ENCODE data around the gene SGSM2. TPM values are rescaled to one million over a fixed set of nuclear protein-coding genes. Genes with fewer than 3 reads are reported as not detected.

SGSM2 gene
- total and polyA plus RNA-seq, 2 of the 13 experiments (the other 11 are each of a cell fraction or from before 2014, with no cell fraction given), result 30.4 to 51.3 TPM

GRCh38 chr17:2399572-2400473 is 62.5 kb downstream of the SGSM2 start (continued):
- TF ChIP-seq ZNF230 (CRISPR knock-in tag; IDR thresholded peaks at IDR 0.05), result peak; percentile 59; the same call in 1 of the 2 replicates
- TF ChIP-seq ZNF205 (CRISPR knock-in tag; IDR thresholded peaks at IDR 0.05), result no peak; the same call in 1 of the 2 replicates
- no peak for TF ChIP-seq NR3C1 (CRISPR knock-in tag; IDR thresholded peaks at IDR 0.05)
- no peak for TF ChIP-seq PPARG (CRISPR knock-in tag; conservative IDR thresholded peaks at IDR 0.05)
- TF ChIP-seq ZBTB37 (CRISPR knock-in tag; IDR thresholded peaks at IDR 0.05), result no peak
- peak; percentile 49; the same call in 1 of the 2 replicates for TF ChIP-seq IRF2 (CRISPR knock-in tag; IDR thresholded peaks at IDR 0.05)
- no peak for TF ChIP-seq CBX2 (IDR thresholded peaks at IDR 0.05; ENCODE audit: low read depth, low read length)
- TF ChIP-seq CBX2 (CRISPR knock-in tag; IDR thresholded peaks at IDR 0.05; ENCODE audit: low read depth), result no peak
- 0 out of 2 replicates have a peak, but pooled peaks have one; percentile 42 for TF ChIP-seq SNAPC2 (CRISPR knock-in tag; IDR thresholded peaks at IDR 0.05)
- TF ChIP-seq ZNF530 (CRISPR knock-in tag; IDR thresholded peaks at IDR 0.05; ENCODE audit: low read depth), result no peak
- TF ChIP-seq ZNF615 (CRISPR knock-in tag; IDR thresholded peaks at IDR 0.05; ENCODE audit: borderline replicate concordance), result no peak
- TF ChIP-seq FIP1L1 (IDR thresholded peaks at IDR 0.05; ENCODE audit: borderline replicate concordance, insufficient read depth, low read depth, low read length), result no peak
- TF ChIP-seq ZNF546 (CRISPR knock-in tag; conservative IDR thresholded peaks at IDR 0.05), result peak; percentile 66
- TF ChIP-seq GTF3A (CRISPR knock-in tag; conservative IDR thresholded peaks at IDR 0.05), result no peak
- TF ChIP-seq NCOR1 (IDR thresholded peaks at IDR 0.05; ENCODE audit: borderline replicate concordance, low read length), result no peak
- TF ChIP-seq ZNF782 (CRISPR knock-in tag; IDR thresholded peaks at IDR 0.05; ENCODE audit: borderline replicate concordance), result no peak
- TF ChIP-seq RFXANK (CRISPR knock-in tag; IDR thresholded peaks at IDR 0.05), result no peak
- no peak for TF ChIP-seq TCF12 (IDR thresholded peaks at IDR 0.05)
- TF ChIP-seq TCF12 (CRISPR knock-in tag; IDR thresholded peaks at IDR 0.05), result peak; percentile 74; the same call in 1 of the 2 replicates
- no peak for TF ChIP-seq MTF2 (CRISPR knock-in tag; IDR thresholded peaks at IDR 0.05; ENCODE audit: borderline replicate concordance)
- peak; percentile 49; the same call in 1 of the 2 replicates for TF ChIP-seq ZNF710 (CRISPR knock-in tag; IDR thresholded peaks at IDR 0.05; ENCODE audit: borderline replicate concordance)
- peak; percentile 98 for TF ChIP-seq SAP130 (CRISPR knock-in tag; IDR thresholded peaks at IDR 0.05; ENCODE audit: low read depth)
- no peak; the same call in 1 of the 2 replicates for TF ChIP-seq ZNF614 (CRISPR knock-in tag; IDR thresholded peaks at IDR 0.05; ENCODE audit: borderline replicate concordance)
- peak; percentile 93; the same call in 2 of the 3 replicates for TF ChIP-seq MXI1 (IDR thresholded peaks at IDR 0.05; ENCODE audit: borderline replicate concordance, low read depth, low read length)
- 0 out of 2 replicates have a peak, but pooled peaks have one; percentile 23 for TF ChIP-seq ZNF598 (CRISPR knock-in tag; IDR thresholded peaks at IDR 0.05; ENCODE audit: borderline replicate concordance)
- TF ChIP-seq ZNF350 (CRISPR knock-in tag; IDR thresholded peaks at IDR 0.05; ENCODE audit: borderline replicate concordance, low read depth), result peak; percentile 54; the same call in 1 of the 2 replicates

Measured in HepG2 (cell line).